ENCODE data around the gene DEFB125.
"Not testable (repeated sequence)": the region's sequence is repeated elsewhere in the genome, so short reads cannot be mapped to it uniquely, and the experiment has no call there.

The DEFB125 gene
- 0 reads per million in 4 donors for total RNA-seq

GRCh38 chr20:87401-87800 lies at the start of gene DEFB125:
TSS of gene DEFB125 (plus strand) at chr20:87672. CDS start at chr20:87710, 38 bp downstream.
- no peak for DNase-seq

- no peak for DNase-seq
Measured at GRCh38 chr20:60035-60918, 27.2 kb upstream of the DEFB125 start.

GRCh38 chr20:61230-61629 lies 26.2 kb upstream of the DEFB125 start:
- no peak for DNase-seq

DNA sequence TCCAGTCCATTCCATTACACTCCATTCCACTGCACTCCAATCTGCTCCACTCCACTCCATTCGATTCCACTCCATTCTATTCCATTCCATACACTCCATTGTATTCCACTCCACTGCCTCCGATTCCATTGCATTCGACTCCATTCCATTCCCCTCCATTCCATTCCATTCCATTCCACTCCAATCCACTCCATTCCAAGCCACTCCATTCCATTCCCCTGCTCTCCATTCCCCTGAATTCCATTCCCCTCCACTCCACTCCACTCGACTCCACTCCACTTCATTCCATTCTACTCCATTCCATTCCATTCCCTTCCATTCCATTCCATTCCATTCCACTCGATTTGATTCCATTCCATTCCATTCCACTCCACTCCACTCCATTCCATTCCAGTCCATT lies 25.7 kb upstream of the DEFB125 start:
- DNase-seq, result no peak

DNA sequence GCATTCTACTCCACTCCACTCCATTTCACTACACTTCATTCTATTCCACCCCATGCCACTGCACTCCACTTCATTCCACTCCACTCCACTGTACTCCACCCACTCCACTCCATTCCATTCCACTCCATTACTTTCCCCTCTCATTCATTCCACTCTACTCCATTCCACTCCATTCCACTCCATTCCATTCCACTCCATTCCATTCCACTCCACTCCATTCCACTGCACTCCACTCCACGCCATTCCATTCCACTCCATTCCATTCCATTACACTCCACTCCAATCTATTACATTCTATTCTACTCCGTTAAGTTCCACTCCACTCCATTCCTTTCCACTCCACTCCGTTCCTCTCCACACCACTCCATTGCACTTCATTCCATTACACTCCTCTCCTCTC lies 25.0 kb upstream of the DEFB125 start:
- no peak for DNase-seq

DNA sequence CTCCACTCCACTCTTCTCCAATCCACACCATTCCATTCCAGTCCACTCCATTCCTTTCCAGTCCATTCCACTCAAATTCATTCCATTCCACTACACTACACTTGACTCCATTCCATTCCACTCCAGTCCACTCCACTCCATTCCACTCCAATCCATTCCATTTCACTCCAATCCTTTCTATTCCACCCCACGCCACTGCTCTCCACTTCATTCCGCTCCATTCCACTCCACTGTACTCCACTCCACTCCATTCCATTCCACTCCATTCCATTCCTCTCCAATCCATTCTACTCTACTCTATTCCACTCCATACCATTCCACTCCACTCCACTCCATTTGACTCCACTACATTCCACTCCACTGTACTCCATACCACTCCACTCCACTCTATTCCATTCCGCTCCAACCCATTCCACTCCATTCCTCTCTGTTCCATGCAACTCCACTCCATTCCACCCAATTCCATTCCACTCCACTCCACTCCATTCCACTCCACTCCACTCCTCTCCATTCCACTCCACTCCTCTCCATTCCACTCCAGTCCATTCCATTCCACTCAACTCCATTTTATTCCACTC lies 23.4 kb upstream of the DEFB125 start:
- no peak for DNase-seq

- no peak for DNase-seq
Measured at GRCh38 chr20:64766-65322, 22.6 kb upstream of the DEFB125 start.

DNA sequence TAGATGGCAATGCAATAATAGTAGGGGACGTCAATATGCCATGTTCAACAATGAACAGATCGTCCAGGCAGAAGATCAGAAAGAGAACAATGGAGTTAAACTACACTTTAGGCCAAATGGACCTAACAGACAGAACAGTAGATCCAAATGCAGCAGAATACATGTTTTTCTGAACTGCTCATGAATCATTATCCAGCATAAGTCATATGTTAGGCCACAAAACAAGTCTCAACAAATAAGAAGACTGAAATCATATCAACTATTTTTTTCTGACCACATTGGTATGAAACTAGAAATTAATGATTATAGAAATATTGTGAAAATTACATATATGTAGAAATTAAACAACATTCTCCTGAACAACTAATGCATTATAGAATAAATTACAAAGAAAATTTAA lies 10.2 kb upstream of the DEFB125 start:
- no peak for DNase-seq

DNA sequence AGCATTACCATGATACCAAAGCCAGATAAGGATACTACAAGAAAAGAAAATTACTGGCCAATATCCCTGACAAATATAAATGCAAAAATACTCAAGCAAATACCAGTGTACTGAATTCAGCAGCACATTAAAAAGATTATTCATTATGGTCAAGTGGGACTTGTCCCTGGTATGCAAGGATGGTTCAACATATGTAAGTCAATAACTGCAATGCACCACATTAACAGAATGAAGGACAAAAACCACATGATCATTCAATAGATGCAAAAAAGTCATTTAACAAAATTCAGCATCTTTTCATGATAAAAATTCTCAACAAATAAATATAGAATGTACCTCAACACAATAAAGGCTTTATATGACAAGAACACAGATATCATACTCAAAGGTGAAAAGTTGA lies 9.1 kb upstream of the DEFB125 start:
- DNase-seq, result no peak

- DNase-seq, result no peak
Measured at GRCh38 chr20:79565-79964, 7.9 kb upstream of the DEFB125 start.

- DNase-seq, result no peak
Measured at GRCh38 chr20:90651-91050, 3.2 kb downstream of the DEFB125 start.

- no peak for DNase-seq
Measured at GRCh38 chr20:93641-94040, 6.2 kb downstream of the DEFB125 start.

DNA sequence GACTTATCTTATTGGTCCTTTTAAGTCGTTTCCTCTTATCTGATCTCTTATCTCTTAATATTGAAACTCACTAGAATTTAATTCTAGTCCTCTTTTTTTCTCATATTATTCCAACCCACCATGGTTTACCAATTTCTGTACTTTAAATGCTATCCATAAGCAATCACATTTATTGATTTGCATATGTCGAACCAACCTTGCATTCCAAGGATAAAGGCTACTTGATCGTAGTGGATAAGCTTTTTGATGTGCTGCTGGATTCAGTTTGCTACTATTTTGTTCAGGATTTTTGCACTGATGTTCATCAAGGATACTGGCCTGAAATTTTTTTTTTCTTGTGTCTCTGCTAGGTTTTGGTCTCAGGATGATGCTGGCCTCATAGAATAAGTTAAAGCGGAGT lies 7.7 kb downstream of the DEFB125 start:
- no peak for DNase-seq

DNA sequence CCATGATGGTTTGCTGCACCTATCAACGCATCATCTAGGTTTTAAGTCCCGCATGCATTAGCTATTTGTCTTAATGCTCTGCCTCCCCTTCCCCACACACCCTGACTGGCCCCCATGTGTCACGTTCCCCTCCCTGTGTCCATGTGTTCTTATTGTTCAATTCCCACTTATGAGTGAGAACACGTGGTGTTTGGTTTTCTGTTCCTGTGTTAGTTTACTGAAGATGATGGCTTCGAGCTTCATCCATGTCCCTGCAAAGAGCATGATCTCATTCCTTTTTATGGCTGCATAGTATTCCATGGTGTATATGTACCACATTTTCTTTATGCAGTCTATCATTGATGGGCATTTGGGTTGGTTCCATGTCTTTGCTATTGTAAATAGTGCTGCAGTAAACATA lies 10.2 kb downstream of the DEFB125 start:
- not testable (repeated sequence) for DNase-seq

DNA sequence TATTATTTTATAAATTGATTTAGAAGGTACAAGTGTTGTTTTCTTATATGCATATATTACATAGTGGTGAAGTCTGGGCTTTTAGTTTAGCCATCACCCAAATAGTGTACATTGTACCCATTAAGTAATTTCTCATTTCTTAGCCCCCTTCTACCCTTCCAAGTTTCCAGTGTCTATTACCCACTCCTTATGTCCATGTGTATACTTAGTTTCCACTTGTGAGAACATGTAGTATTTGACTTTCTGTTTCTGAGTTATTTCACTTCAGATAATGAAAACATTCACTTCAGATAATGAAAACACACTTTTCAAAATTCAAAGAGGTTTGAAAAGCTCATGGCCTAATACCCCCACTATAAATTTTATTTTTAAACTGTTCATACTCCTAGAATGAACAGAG lies 14.5 kb downstream of the DEFB125 start:
- DNase-seq, result no peak

DNA sequence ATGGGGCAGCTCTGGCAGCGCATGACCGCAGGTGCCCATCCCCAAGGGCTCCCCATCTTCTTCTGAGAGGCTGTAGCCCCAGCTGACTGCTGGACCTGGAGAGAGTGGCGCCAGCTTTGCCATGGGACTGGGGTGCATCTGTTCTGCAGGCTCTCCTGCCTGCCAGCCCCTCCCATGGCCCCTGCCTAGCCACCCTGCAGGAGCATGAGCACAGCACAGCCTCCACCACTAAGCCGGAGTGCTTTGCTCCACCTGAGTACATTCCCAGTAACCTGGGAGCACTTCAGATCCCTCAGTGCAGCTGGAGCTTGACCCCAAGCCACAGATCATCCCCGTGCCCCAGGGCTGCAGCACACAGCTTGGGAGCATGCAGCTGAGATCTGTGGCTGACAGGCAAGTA lies 16.0 kb downstream of the DEFB125 start:
- no peak for DNase-seq

DNA sequence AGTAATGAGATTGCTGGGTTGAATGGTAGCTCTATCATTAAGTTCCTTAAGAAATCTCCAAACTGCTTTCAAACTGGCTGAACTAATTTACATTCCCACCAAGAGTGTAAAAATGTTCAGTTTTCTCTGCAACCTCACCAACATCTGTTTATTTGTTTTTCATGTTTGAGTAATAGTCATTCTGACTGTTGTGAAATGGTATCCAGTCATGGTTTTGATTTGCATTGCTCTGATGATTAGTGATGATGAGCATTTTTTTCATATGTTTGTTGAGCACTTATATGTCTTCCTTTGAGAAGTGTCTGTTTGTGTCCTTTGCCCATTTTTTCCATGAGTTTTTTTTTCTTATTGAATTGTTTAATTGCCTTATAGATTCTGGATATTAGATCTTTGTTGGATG lies 24.9 kb downstream of the DEFB125 start:
- no peak for DNase-seq

DNA sequence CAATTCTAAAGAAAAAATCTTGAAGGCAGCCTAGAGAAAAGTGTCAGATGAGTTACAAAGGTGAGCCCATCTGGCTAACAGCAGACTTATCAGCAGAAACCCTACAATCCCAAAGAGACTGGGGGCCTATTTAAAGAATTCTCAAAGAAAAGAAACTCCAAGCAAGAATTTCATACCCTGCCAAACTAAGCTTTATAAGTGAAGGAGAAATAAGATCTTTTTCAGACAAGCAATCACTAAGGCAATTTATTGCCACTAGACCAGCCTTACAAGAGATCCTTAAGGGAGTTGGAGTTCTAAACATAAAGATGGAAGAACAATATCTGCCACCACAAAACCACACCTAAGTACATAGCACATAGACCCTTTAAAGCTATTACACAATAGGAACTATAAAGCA lies 30.0 kb downstream of the DEFB125 start:
- DNase-seq, result no peak

GRCh38 chr20:129786-130323 lies 42.4 kb downstream of the DEFB125 start:
- DNase-seq, result not testable (repeated sequence)

DNA sequence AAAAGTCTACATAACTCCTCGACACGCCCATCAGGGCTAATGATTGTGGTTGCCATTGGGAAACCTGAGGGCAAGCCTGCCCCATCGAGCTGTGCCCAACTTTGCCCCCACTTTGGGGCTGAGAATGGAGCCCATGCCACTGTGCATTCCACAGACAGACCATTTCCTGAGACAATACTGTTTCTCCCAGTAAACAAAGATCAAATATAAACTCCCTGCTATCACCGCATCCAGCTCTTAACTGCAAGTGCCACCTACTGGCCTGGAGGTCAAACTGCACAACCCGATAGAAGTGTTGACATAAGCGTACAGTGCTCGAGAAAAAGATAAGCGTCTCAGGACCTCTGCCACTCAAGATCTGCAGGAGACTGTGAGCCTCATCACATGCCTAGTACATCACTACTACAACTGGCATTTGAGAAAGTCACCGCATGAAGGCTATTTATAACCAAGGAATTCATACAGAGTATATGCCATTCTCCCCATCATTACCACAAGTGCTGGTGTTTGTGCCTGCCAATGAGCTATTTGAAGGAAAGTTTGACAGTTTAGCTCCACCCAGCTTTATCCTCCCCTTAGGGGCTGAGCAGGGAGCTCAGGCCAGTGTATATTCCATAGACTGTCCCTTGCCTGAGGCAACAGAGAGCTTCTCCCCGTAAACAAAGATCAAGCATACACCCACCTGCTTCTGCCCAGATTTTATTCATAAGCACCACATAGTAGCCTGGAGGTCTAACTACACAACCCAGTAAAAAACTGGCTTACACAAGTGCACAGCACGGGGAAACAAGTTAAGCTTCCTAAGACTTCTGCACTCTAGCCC lies 50.4 kb downstream of the DEFB125 start:
- peak in 1 of 5 donors; percentile 5 for DNase-seq

DNA sequence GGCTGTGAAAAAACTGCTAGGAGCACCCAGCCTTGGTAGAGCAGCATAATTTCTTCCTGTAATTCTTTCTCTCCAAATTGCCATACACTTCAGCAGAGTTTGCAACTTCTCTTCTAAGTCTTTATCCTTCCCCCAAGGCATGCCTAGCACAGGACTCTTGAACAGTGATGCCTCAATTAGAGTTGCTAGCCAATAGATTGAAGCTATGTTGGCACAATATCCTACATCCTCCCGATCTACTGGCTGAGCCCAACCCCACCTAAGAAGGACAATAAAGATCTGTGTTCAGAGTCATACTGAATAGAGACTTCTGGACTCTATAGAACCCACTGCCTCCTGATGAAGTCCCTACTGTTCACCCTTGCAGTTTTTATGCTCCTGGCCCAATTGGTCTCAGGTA lies 54.8 kb downstream of the DEFB125 start, which contains the start of gene DEFB126:
DEFB126 (plus strand) TSS at position 301 of the 400 bp plus-strand sequence; CDS start at position 340, 39 bp downstream.
- no peak for DNase-seq

DNA sequence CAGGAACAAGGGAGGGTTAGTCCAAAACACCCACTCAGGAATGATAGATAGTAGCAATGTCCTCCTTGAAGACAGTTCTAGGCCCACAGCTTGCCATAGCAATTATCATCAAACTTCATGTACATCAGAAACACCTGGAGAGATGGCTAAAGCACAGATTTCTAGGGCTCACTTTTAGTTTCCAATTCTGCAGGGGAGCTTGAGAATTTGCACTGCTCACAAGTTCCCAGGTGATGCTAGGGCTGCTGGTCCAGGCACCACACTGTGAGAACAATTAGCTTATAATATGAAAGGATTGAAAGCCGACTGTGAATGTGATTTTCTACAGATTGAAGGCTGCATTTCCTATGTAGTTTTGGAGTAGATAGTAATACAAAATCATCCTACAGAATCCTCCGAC lies 58.4 kb downstream of the DEFB125 start:
- DNase-seq, result no peak
